HEK293 (cell line): ENCODE data around the gene FNIP1.

Experiments used
- MEIS1 ChIP-seq: sonication (generic); formaldehyde crosslinking; IDR thresholded peaks from 2 replicates; pipeline ENCODE4 v1.8.1; 2022; ENCODE audit warnings: missing genetic modification reagents, mild to moderate bottlenecking, borderline replicate concordance
- TF ChIP-seq, protein P1 (sequence below): fragments of 450-650 bp; formaldehyde crosslinking; IDR thresholded peaks from 2 replicates; pipeline ENCODE4 v1.5.1; 2016; ENCODE audit warnings: missing biosample characterization, missing genetic modification characterization
- TF ChIP-seq, protein P2 (sequence below): fragments of 450-650 bp; formaldehyde crosslinking; IDR thresholded peaks from 2 replicates; pipeline ENCODE4 v1.5.1; 2017; ENCODE audit warnings: missing biosample characterization, missing genetic modification characterization

DNA sequence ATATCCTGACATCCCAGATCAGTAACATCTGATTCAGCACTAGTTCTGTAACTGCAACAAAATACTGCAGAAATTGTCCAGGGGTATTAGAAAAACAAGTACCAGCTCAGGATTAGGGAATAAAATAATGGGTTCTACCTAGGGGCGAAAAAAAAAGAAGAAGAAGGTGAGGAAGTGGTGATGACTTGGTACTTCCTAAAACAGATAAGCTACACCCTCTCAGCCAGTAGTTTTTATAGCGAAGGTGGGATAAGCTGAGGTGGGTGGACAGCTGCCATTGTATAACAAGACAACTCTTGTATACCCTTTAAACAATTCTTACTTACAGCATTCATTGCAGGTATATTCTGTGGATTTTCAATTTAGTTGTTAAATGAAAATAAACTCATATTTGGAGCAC, 180.9 kb downstream of the FNIP1 start:
- TF ChIP-seq MEIS1 (CRISPR knock-in tag) = no peak
- TF ChIP-seq, protein P1, sequence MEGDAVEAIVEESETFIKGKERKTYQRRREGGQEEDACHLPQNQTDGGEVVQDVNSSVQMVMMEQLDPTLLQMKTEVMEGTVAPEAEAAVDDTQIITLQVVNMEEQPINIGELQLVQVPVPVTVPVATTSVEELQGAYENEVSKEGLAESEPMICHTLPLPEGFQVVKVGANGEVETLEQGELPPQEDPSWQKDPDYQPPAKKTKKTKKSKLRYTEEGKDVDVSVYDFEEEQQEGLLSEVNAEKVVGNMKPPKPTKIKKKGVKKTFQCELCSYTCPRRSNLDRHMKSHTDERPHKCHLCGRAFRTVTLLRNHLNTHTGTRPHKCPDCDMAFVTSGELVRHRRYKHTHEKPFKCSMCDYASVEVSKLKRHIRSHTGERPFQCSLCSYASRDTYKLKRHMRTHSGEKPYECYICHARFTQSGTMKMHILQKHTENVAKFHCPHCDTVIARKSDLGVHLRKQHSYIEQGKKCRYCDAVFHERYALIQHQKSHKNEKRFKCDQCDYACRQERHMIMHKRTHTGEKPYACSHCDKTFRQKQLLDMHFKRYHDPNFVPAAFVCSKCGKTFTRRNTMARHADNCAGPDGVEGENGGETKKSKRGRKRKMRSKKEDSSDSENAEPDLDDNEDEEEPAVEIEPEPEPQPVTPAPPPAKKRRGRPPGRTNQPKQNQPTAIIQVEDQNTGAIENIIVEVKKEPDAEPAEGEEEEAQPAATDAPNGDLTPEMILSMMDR (tag by site-specific recombination) = no peak
- TF ChIP-seq, protein P2, sequence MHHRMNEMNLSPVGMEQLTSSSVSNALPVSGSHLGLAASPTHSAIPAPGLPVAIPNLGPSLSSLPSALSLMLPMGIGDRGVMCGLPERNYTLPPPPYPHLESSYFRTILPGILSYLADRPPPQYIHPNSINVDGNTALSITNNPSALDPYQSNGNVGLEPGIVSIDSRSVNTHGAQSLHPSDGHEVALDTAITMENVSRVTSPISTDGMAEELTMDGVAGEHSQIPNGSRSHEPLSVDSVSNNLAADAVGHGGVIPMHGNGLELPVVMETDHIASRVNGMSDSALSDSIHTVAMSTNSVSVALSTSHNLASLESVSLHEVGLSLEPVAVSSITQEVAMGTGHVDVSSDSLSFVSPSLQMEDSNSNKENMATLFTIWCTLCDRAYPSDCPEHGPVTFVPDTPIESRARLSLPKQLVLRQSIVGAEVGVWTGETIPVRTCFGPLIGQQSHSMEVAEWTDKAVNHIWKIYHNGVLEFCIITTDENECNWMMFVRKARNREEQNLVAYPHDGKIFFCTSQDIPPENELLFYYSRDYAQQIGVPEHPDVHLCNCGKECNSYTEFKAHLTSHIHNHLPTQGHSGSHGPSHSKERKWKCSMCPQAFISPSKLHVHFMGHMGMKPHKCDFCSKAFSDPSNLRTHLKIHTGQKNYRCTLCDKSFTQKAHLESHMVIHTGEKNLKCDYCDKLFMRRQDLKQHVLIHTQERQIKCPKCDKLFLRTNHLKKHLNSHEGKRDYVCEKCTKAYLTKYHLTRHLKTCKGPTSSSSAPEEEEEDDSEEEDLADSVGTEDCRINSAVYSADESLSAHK (tag by site-specific recombination) = no peak
